Limb (tissue), 2 donors: ENCODE measurements around the gene TBC1D22A.
"Not testable (repeated sequence)": the region's sequence is repeated elsewhere in the genome, so short reads cannot be mapped to it uniquely, and the experiment has no call there.

Source experiments
- DNase-seq, 2 donors: peaks; one replicate each; pipeline ENCODE4 v3.0.0-alpha.2; 2016; ENCODE audit errors: extremely low spot score in 2 of 2

The TBC1D22A gene

GRCh38 chr22:47117442-47117841 is 355.0 kb downstream of the TBC1D22A start:
- not testable (repeated sequence) for DNase-seq

DNA sequence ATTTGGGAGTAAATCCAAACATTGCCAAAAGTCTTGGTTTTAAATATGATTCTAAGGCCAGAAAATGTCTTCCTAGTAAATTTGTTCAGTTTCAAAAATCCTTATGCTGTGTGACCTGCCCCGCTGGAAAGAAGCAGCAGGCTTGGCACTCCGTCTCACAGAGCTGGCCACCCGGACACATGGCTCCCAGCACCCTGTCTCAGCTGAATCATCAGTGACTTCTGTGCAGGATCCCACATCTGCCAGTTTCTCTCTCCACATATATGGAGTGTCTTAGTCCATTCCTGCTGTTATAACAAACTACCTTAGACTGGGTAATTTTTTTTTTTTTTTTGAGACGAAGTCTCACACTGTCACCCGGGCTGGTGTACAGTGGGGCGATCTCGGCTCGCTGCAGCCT is 356.7 kb downstream of the TBC1D22A start:
- no peak for DNase-seq

GRCh38 chr22:47120399-47120798 is 357.9 kb downstream of the TBC1D22A start:
- DNase-seq, result no peak

DNA sequence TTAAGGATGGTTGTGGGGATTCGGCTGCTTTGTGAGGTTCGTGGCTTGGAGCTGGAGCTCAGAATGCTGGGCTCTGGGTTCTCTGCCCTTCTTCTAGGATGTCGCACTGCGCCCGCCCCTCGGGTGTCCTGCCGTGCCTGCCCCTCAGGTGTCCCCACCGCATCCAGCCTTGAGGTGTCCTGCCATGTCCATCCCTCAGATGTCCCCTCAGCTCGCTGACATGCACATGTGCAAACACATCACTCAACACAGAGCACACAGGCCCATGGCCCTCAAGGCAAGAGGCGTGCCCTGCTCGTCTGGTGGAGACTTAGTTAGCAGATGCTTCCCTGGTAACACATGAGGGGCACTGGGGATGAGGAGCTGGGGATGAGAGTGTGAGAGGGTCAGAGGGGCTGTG is 359.3 kb downstream of the TBC1D22A start:
- DNase-seq, result no peak

- DNase-seq, result no peak
These were observed 360.1 kb downstream of the TBC1D22A start for GRCh38 chr22:47122441-47123000.

GRCh38 chr22:47123006-47123826 is 360.8 kb downstream of the TBC1D22A start:
- DNase-seq, result no peak

- no peak for DNase-seq
These were observed 361.5 kb downstream of the TBC1D22A start for GRCh38 chr22:47123827-47124442.

DNA sequence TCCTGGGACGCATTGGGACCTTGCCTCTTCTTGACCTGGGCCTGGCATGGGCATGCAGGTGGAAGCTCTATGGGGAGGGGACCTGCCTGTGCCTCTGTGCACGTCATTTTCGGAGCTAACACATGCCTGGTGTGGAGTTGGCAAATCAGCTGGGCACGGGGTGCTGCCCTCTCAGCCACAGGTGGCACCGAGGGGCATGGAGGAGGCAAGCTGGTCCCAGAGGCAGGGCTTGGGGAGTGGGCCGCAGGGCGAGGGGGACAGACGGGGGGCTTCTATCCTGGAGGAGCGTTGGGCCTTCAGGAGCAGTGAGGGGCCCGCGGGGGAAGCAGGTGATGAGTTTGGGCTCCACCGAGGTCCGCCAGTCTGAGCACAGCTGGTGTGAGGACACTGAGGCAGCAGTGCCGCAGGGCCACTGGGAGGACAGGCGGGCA is 362.0 kb downstream of the TBC1D22A start:
- DNase-seq, result no peak

- no peak for DNase-seq
These were observed 362.5 kb downstream of the TBC1D22A start for GRCh38 chr22:47124961-47125360.

DNA sequence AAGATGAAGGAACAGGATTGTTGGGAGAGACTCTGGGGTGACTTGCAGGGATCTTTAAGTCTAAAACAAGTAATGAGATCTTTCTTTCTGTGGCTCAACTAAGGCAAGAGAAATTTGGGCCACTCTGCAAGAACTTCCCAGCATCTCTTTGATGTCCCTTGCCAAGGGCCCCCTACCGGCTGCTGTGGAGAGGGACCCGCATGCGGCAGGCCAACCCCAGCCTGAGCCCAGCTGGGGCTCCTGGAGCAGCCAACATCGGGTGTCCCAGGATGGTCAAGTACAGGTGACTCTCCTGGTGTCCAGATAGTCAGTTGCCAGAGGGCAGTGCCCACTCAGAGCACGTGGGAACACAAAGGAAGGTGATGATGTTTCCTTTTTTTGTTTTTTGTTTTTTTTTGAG is 363.2 kb downstream of the TBC1D22A start:
- DNase-seq, result no peak

GRCh38 chr22:47126344-47126811 is 363.9 kb downstream of the TBC1D22A start:
- no peak for DNase-seq

DNA sequence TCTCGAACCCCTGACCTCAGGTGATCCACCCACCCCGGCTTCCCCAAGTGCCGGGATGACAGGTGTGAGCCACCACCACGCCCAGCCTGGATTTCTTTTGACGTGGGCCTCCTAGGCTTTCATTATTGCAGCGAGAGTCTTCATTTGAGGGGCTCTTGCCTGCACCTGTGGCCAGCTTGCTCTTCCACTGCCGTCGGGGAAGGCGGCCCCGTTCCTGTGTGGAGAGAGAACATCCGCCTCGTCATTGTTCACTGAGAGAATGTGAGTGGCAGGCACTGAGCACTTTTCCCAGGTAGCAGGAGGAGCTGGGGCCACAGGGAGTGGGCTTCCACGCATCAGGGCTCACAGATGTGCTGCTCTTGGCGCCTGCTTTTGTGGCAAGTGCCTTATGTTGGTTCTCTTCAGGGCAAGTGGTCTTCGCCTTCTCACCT is 365.0 kb downstream of the TBC1D22A start:
- DNase-seq, result no peak

- no peak for DNase-seq
These were observed 365.8 kb downstream of the TBC1D22A start for GRCh38 chr22:47128216-47128615.

- no peak for DNase-seq
These were observed 366.3 kb downstream of the TBC1D22A start for GRCh38 chr22:47128622-47129215.

DNA sequence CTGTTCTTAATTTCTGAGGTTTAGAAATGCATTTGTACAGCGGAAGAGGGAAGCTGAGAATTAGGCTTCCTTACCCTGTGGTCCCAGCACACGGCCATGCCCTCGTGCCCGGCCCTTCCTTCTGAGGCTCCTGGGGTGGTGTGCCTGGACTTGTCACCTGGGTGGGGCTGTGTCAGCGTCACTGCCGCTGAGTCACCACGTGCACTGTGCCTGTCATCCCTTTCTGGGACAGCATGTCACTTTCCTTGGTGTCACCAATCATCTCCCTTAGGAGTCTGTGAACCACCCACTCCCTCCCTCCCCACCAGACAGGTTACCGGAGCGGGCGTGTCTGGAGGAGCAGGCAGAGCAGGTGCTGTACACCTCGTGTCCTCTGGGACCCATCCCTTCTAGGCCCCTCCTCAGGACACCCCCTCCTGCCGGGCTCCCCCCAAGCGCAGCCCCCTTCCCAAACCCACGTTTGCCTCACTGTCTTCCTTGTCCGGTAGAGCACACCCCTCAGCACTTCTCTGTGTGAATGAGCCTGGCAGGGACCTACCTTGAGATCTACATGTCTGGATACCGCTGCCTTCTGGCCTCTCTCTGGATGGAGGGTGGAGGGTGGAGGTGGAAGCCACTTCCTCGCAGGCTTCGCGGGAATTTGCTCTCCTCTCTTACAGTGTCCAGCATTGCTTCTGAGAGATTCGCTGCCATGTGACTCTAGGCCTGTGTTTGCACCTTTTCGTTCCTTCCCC is 367.6 kb downstream of the TBC1D22A start:
- no peak for DNase-seq

- no peak for DNase-seq
These were observed 368.6 kb downstream of the TBC1D22A start for GRCh38 chr22:47130883-47131631.

GRCh38 chr22:47131632-47132427 is 369.4 kb downstream of the TBC1D22A start:
- no peak for DNase-seq

GRCh38 chr22:47132428-47132825 is 370.0 kb downstream of the TBC1D22A start:
- DNase-seq, result no peak

GRCh38 chr22:47133061-47133969 is 370.9 kb downstream of the TBC1D22A start:
- DNase-seq, result peak in 1 of 2 donors; percentile 28
